HG03025 (cell line): ENCODE measurements around the gene USHBP1.

Experiments used
- ATAC-seq: cut with Tn5 transposase; IDR thresholded peaks from one replicate; pipeline ENCODE4 v1.9.1; 2021; ENCODE audit warnings: mild to moderate bottlenecking, moderate library complexity; ENCODE audit not compliant: unreplicated experiment, low FRiP score

Gene USHBP1, protein sequence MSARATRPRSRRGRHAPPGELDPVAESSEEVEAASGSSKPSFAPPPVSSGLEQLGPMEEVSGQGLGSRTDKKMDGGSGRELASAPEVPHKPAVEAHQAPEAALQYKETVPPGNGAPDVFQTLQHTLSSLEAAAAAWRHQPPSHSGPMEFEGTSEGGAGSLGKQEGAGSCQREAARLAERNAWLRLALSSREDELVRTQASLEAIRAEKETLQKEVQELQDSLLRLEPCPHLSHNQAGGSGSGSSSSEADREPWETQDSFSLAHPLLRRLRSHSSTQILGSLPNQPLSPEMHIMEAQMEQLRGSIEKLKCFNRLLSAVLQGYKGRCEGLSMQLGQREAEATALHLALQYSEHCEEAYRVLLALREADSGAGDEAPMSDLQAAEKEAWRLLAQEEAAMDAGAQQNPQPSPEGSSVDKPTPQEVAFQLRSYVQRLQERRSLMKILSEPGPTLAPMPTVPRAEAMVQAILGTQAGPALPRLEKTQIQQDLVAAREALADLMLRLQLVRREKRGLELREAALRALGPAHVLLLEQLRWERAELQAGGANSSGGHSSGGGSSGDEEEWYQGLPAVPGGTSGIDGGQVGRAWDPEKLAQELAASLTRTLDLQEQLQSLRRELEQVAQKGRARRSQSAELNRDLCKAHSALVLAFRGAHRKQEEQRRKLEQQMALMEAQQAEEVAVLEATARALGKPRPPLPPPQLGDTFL

GRCh38 chr19:17264641-17264979 lies at the start of gene USHBP1:
TSS of gene USHBP1 (minus strand) at chr19:17264745. CDS start at chr19:17264299, 446 bp downstream.
- ATAC-seq, result no peak

DNA sequence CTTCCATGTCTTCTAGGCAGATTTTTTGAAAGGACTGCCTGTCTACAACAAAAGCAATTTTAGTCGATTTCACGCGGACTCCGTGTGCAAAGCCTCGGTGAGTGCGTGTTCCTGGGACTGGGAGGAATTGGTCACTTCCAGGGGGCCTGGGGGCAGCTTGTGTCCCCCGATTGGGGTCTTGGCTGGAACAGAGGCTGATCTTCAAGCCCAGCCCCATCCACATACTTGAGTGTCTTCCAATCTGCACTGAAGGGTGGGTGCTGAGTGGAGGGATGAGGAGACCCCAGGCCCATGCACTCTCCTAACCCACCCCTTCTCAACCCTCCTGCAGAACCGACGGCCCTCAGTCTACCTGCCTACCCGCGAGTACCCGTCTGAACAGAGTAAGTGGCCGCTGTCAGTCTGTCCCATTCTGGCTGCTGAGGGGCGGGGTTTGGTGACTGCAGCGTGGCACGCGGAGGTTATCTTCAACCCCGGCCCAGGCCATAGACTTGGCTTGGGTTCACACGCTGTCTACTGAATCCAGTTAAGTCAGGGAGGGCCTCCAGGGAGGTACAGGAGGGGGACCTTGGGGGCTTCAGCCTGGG lies 49.6 kb upstream of the USHBP1 start:
- ATAC-seq, result no peak

DNA sequence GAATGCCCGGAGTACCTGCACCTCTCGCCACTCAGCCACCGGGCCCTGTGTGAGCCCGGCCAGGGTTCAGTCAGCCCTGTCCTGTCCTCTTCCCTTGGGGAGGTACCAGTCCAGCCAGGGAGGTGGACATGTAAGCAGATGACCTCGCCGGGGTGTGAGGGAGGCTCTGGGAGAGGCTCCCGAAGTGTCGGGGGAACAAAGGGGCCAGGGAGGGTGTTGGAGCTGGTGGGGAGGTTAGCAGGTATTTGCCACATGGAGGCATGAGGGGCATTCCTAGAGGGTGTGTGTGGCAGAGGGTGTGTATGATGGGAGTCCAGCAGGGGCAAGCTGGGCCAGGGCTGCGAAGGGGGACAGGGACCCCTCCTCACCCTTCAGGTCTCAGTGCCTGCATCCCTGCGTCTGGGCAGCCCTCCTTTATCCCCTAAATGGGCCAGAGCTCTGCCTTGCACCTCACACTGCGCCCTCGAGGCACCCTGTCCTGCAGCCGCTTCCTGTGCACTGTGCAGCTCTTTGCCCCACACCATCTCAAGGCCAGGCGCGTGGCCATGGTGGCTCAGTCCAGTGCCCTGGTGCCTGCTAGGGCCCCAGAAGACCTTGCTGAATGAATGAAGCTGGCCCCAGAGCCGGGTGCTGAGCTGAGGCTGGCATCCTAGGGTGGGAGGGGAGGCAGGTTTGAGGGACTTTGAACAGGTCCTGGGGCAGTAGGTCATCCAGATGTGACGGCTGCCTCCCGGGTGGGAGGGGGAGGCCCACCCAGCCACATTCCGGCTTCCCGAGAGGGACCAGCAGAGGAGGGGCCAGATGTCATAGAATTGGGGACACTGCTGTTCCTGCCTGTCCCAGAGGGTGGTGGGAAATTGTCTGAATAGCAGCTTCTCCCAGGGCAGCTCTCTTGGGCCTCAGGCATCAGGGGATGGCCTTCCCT lies 47.9 kb upstream of the USHBP1 start:
- no peak for ATAC-seq

GRCh38 chr19:17311455-17312188 lies 47.1 kb upstream of the USHBP1 start:
- ATAC-seq, result no peak

GRCh38 chr19:17309965-17310461 lies 45.5 kb upstream of the USHBP1 start:
- no peak for ATAC-seq

DNA sequence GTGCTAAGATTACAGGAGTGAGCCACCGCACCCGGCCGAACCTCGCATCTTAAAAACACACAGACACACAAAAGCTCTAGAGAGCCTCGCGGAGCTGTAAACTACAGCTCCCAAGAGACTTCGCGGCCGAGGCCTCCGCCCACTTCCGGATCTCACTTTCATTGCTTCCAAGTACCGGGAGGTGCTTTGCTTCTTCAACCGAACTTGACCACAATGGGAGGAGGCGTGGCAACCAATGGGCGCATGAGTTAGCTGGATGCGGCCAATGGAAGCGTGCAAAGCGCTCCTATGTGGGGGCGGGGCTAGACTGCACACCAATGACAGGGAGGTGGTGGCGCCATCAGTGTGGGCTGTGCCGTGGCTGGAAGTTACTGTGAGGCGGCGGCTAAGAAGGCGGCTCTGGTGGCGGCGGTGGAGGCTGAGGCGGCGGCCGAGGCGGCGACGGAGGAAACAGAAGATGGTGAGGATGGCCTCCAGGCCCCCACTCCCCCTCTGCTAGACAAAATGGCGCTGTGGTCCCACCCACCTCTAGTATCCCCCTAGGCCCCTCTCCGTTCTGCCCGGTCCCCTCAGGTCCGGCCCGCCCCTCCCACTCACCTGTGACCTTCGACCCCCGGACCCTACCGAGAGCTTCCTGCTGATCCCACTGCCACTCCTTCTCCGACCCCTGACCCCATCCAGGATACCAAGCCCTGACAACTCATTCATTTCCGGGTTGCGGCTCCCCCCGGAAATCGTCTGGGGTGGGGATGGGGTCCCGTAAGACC lies 44.8 kb upstream of the USHBP1 start, which contains the start of gene DDA1:
Gene DDA1, plus strand, starts transcription at position 366 of the 767 bp plus-strand sequence. Its CDS starts 92 bp downstream, at position 458.
- ATAC-seq, result peak; percentile 51

GRCh38 chr19:17307876-17308377 lies 43.4 kb upstream of the USHBP1 start:
- ATAC-seq, result no peak

GRCh38 chr19:17306285-17306714 lies 41.8 kb upstream of the USHBP1 start:
- ATAC-seq, result no peak

GRCh38 chr19:17305517-17306284 lies 41.2 kb upstream of the USHBP1 start, which contains the start of gene MRPL34:
TSS of gene MRPL34 (plus strand) at chr19:17305872. CDS start at chr19:17305893, 21 bp downstream.
- ATAC-seq, result peak; percentile 54

DNA sequence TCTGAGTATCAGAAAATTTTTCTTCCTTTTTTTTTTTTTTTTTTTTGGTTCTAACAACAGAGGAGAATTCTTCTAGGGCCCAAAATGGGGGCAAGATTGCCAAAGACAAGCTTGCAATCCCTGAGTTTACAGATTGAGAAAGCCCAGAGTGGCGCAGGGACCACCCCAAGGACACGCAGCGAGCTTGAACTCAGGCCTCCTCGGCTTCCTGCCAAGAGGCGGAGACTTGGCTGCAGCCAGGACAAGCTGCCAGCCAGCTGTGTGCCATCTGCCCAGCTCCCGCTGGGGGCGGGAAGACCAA lies 40.6 kb upstream of the USHBP1 start:
- no peak for ATAC-seq

- ATAC-seq, result no peak
Measured at GRCh38 chr19:17304386-17305215, 40.1 kb upstream of the USHBP1 start.

DNA sequence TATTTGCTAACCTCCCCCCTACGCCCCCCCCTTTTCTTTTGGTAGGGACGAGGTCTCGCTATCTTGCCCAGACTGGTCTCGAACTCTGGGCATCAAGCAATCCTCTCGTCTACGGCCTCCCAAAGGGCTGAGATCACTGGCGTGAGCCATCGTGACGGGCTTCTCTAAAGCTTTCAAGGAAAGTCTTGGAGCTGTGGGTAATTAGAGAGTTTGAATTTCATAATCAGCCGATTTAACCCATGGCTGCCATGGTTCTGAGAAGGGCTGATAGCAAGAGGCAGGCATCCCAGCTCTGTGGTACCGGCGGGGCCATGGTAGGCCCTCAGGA lies 39.4 kb upstream of the USHBP1 start:
- ATAC-seq, result no peak

DNA sequence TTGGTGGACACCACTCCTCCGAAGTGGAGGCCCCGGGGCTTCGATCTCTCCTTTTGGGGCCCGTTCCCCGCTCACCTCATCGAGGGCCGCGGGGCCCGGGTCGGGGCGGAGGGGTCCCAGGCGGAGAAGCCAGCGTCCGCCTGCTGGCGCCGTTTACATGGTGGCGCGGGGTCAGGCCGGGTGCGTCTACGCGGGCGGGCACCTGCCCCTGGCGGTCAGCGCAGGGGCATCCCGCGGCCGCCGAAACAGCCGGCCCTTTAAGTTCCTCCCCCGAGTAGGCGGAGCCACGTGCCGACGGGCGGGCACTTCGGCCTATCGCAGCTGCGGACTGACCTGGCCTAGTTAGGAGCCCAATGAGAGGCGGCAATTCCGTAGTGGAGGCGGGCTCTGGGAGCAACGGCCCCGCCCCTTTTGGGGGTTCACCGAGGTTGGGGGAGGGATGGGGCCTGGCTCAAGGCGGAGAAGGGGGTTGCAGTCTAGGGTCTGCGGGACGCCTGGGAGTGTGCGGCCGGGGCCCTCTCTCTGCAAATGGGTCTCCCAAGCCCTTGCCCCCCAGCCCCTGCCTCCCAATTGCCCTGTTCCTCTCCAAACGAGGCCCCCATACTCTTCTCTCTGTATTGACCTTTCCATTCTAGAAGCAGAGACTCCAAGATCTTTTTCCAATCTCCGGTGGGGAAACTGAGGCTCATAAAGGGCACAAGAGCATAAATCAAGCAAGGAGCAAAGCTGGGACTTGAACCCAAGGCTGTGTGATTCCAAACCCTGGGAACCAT lies 38.8 kb upstream of the USHBP1 start, which contains the start of gene ABHD8:
Gene ABHD8, minus strand, starts transcription at position 259 of the 773 bp plus-strand sequence. CDS start 1,809 bp downstream, outside the sequence.
- peak; percentile 53 for ATAC-seq

DNA sequence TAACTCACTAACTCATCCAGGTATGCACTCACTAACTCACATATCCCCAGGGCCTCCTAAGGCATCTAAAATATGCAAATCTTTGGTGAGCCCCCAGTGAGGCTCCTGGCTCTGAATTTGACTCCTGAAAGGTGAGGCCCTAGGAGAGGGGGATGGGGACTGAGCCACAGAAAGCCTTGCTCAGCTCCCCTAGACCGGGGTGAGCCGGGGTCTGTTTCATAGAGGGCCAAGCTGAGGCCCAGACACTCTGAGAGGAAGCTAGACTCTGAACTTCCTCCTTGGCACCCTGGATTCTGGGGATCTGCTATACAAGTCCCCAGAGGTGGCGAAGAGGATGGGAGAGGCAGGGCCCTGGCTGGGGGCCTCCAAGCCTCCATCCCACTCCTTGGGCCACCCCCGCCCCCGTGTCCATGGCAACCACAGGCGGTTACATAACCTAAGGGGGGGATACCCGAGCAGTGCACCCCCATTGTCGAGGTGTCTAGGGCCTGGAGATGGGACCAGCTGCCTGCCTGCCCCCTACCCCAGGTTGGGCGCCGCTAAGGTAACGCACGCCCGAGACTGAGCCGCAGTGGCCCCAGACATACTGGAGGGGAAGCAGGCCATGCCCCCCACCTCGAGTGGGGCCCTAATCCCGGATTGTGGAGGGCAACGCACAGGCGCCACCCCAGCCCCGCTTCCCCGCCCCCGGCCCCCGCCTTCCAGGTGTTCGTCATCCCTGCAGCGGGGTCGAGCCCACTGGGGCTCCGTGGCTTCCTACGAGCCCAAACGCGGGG lies 38.0 kb upstream of the USHBP1 start:
- no peak for ATAC-seq

GRCh38 chr19:17300992-17301619 lies 36.6 kb upstream of the USHBP1 start:
- no peak for ATAC-seq
